NCI-H187 (cell line): ENCODE data around the gene CCNL2.
"Not testable (repeated sequence)": the region's sequence is repeated elsewhere in the genome, so short reads cannot be mapped to it uniquely, and the experiment has no call there.

Experiments
- DNase-seq, 2 experiments: peaks; one replicate each; lab custom pipeline; 2025; lab: John Stamatoyannopoulos, UW

Gene CCNL2

GRCh38 chr1:1373051-1373814 lies 25.9 kb downstream of the CCNL2 start:
- no peak for DNase-seq

GRCh38 chr1:1371746-1372711 lies 27.1 kb downstream of the CCNL2 start:
- DNase-seq = peak in 1 of 2 experiments; percentile 13

GRCh38 chr1:1371364-1371745 lies 27.8 kb downstream of the CCNL2 start:
- no peak for DNase-seq

GRCh38 chr1:1370771-1371300 lies 28.3 kb downstream of the CCNL2 start:
- DNase-seq = no peak

- not testable (repeated sequence) for DNase-seq
These were observed 29.0 kb downstream of the CCNL2 start for GRCh38 chr1:1370094-1370493.

- no peak for DNase-seq
These were observed 31.8 kb downstream of the CCNL2 start for GRCh38 chr1:1367315-1367714.

- no peak for DNase-seq
These were observed 32.5 kb downstream of the CCNL2 start for GRCh38 chr1:1366699-1367066.

GRCh38 chr1:1365875-1366698 lies 33.0 kb downstream of the CCNL2 start:
- no peak for DNase-seq

- no peak for DNase-seq
These were observed 34.9 kb downstream of the CCNL2 start for GRCh38 chr1:1364266-1364665.

- DNase-seq = no peak
These were observed 37.1 kb downstream of the CCNL2 start for GRCh38 chr1:1361982-1362423.

GRCh38 chr1:1361233-1361981 lies 37.7 kb downstream of the CCNL2 start:
- DNase-seq = no peak

GRCh38 chr1:1360506-1361169 lies 38.5 kb downstream of the CCNL2 start:
- DNase-seq = no peak

- DNase-seq = no peak
These were observed 39.3 kb downstream of the CCNL2 start for GRCh38 chr1:1359664-1360468.

GRCh38 chr1:1359308-1359663 lies 39.8 kb downstream of the CCNL2 start:
- DNase-seq = no peak

GRCh38 chr1:1358433-1359271 lies 40.5 kb downstream of the CCNL2 start, which contains the start of gene MXRA8:
MXRA8 (minus strand) TSS chr1:1358555; CDS start chr1:1358504, 51 bp downstream.
- no peak for DNase-seq

- no peak for DNase-seq
These were observed 41.2 kb downstream of the CCNL2 start for GRCh38 chr1:1357871-1358432.

- DNase-seq = no peak
These were observed 42.2 kb downstream of the CCNL2 start for GRCh38 chr1:1356796-1357401.
